Measurements from ENCODE around the gene DLGAP5.

DLGAP5 gene

DNA sequence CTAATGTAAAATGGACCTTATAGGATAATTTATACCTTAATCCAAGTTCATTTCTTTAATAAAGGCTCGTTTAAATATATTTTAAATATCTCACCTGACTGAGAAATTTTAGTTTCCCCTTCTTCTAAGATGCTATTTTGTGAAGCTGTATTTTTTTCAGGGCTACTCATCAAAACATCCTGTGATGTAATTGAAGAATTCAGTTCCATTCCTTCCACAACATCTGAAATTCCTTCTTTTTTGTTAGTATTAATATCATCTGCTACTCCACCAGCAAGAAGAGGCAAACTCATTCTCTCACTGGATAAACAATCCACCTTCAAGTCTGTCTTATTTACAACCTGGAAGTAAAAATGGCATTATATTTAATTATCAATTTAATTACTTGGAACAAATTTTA is 39.8 kb downstream of the DLGAP5 start:
- DNase-seq = no peak
- H3K4me1 ChIP-seq (ENCODE audit: low read length) = no peaks in the 10 kb centered on the region
- H3K27ac ChIP-seq (ENCODE audit: low read length) = no peak overlapping the region
- H3K9me2 ChIP-seq (replicated peaks; ENCODE audit: insufficient read depth, low read length) = no peaks in the 10 kb centered on the region
- no peaks in the 10 kb centered on the region for H3K27me3 ChIP-seq (replicated peaks; ENCODE audit: insufficient read depth, low read length)
- no peak overlapping the region for H3K4me3 ChIP-seq (ENCODE audit: low read length)
- no peaks in the 10 kb centered on the region for H3F3A ChIP-seq (ENCODE audit: insufficient read depth, low read length)
- H3K4me2 ChIP-seq (ENCODE audit: low read depth, low read length) = no peak overlapping the region
- H3K9me3 ChIP-seq (replicated peaks; ENCODE audit: insufficient read depth, low read length) = no peaks in the 10 kb centered on the region
- H2AFZ ChIP-seq (ENCODE audit: low read length) = no peak overlapping the region
- H4K20me1 ChIP-seq (ENCODE audit: insufficient read depth, low read length) = no peaks in the 10 kb centered on the region
- no peaks in the 10 kb centered on the region for H3K36me3 ChIP-seq (replicated peaks; ENCODE audit: insufficient read depth, low read length)
- H3K9ac ChIP-seq (ENCODE audit: low read length) = no peak overlapping the region
- H3K79me2 ChIP-seq (ENCODE audit: low read length) = no peaks in the 10 kb centered on the region
- TF ChIP-seq, protein P1, sequence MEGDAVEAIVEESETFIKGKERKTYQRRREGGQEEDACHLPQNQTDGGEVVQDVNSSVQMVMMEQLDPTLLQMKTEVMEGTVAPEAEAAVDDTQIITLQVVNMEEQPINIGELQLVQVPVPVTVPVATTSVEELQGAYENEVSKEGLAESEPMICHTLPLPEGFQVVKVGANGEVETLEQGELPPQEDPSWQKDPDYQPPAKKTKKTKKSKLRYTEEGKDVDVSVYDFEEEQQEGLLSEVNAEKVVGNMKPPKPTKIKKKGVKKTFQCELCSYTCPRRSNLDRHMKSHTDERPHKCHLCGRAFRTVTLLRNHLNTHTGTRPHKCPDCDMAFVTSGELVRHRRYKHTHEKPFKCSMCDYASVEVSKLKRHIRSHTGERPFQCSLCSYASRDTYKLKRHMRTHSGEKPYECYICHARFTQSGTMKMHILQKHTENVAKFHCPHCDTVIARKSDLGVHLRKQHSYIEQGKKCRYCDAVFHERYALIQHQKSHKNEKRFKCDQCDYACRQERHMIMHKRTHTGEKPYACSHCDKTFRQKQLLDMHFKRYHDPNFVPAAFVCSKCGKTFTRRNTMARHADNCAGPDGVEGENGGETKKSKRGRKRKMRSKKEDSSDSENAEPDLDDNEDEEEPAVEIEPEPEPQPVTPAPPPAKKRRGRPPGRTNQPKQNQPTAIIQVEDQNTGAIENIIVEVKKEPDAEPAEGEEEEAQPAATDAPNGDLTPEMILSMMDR (IDR thresholded peaks at IDR 0.05; ENCODE audit: low read length) = no peak
- TF ChIP-seq EZH2 (optimal IDR thresholded peaks at IDR 0.05; ENCODE audit: low read depth, low read length) = no peak
- TF ChIP-seq EZH2phosphoT487 (IDR thresholded peaks at IDR 0.05; ENCODE audit: low read length) = no peak

- Histone ChIP-seq H3K9me2 (replicated peaks; ENCODE audit: insufficient read depth, low read length) (no peaks in the 10 kb centered on the region), H3K27ac (ENCODE audit: low read length) (no peak overlapping the region), H3K4me1 (ENCODE audit: low read length) (no peaks in the 10 kb centered on the region), H3K36me3 (replicated peaks; ENCODE audit: insufficient read depth, low read length) (no peaks in the 10 kb centered on the region), H3K9me3 (replicated peaks; ENCODE audit: insufficient read depth, low read length) (no peaks in the 10 kb centered on the region), H3K9ac (ENCODE audit: low read length) (no peak overlapping the region), H3K4me3 (ENCODE audit: low read length) (no peak overlapping the region), H4K20me1 (ENCODE audit: insufficient read depth, low read length) (no peaks in the 10 kb centered on the region), H3K4me2 (ENCODE audit: low read depth, low read length) (no peak overlapping the region), H3K79me2 (ENCODE audit: low read length) (no peaks in the 10 kb centered on the region), H2AFZ (ENCODE audit: low read length) (no peak overlapping the region), H3F3A (ENCODE audit: insufficient read depth, low read length) (no peaks in the 10 kb centered on the region), H3K27me3 (replicated peaks; ENCODE audit: insufficient read depth, low read length) (no peaks in the 10 kb centered on the region)
- no peak for DNase-seq
- TF ChIP-seq EZH2 (optimal IDR thresholded peaks at IDR 0.05; ENCODE audit: low read depth, low read length) (no peak), EZH2phosphoT487 (IDR thresholded peaks at IDR 0.05; ENCODE audit: low read length) (no peak)
- TF ChIP-seq, protein P1 (IDR thresholded peaks at IDR 0.05; ENCODE audit: low read length) = no peak
Measured at GRCh38 chr14:55146425-55146824, 45.0 kb downstream of the DLGAP5 start.

GRCh38 chr14:55142466-55142865 is 48.9 kb downstream of the DLGAP5 start:
- Histone ChIP-seq H3K79me2 (ENCODE audit: low read length) (no peaks in the 10 kb centered on the region), H4K20me1 (ENCODE audit: insufficient read depth, low read length) (no peaks in the 10 kb centered on the region), H3K27me3 (replicated peaks; ENCODE audit: insufficient read depth, low read length) (no peaks in the 10 kb centered on the region), H3K36me3 (replicated peaks; ENCODE audit: insufficient read depth, low read length) (no peaks in the 10 kb centered on the region), H3K4me3 (ENCODE audit: low read length) (no peak overlapping the region), H2AFZ (ENCODE audit: low read length) (no peak overlapping the region), H3K27ac (ENCODE audit: low read length) (no peak overlapping the region), H3K4me2 (ENCODE audit: low read depth, low read length) (no peak overlapping the region), H3K9me2 (replicated peaks; ENCODE audit: insufficient read depth, low read length) (no peaks in the 10 kb centered on the region), H3K9me3 (replicated peaks; ENCODE audit: insufficient read depth, low read length) (no peaks in the 10 kb centered on the region), H3K4me1 (ENCODE audit: low read length) (no peaks in the 10 kb centered on the region), H3F3A (ENCODE audit: insufficient read depth, low read length) (no peaks in the 10 kb centered on the region), H3K9ac (ENCODE audit: low read length) (no peak overlapping the region)
- no peak for DNase-seq
- no peak for TF ChIP-seq EZH2phosphoT487 (IDR thresholded peaks at IDR 0.05; ENCODE audit: low read length)

- Histone ChIP-seq H3K4me3 (ENCODE audit: low read length) (no peak overlapping the region), H3K27me3 (replicated peaks; ENCODE audit: insufficient read depth, low read length) (no peaks in the 10 kb centered on the region), H3K9ac (ENCODE audit: low read length) (no peak overlapping the region), H3K9me3 (replicated peaks; ENCODE audit: insufficient read depth, low read length) (no peaks in the 10 kb centered on the region), H2AFZ (ENCODE audit: low read length) (no peak overlapping the region), H3K4me2 (ENCODE audit: low read depth, low read length) (no peak overlapping the region), H3F3A (ENCODE audit: insufficient read depth, low read length) (no peaks in the 10 kb centered on the region), H3K4me1 (ENCODE audit: low read length) (no peaks in the 10 kb centered on the region), H3K36me3 (replicated peaks; ENCODE audit: insufficient read depth, low read length) (no peaks in the 10 kb centered on the region), H3K9me2 (replicated peaks; ENCODE audit: insufficient read depth, low read length) (no peaks in the 10 kb centered on the region), H4K20me1 (ENCODE audit: insufficient read depth, low read length) (no peaks in the 10 kb centered on the region), H3K27ac (ENCODE audit: low read length) (no peak overlapping the region), H3K79me2 (ENCODE audit: low read length) (no peaks in the 10 kb centered on the region)
- no peak for DNase-seq
- TF ChIP-seq EZH2phosphoT487 (IDR thresholded peaks at IDR 0.05; ENCODE audit: low read length) (no peak), EZH2 (optimal IDR thresholded peaks at IDR 0.05; ENCODE audit: low read depth, low read length) (no peak)
- TF ChIP-seq, protein P1 (IDR thresholded peaks at IDR 0.05; ENCODE audit: low read length) = no peak
Measured at GRCh38 chr14:55141825-55142224, 49.6 kb downstream of the DLGAP5 start.
